HepG2 (cell line): ENCODE measurements around the gene QRFPR. TPM values are rescaled to one million over a fixed set of nuclear protein-coding genes. Genes with fewer than 3 reads are reported as not detected.

Experiments used
- ATAC-seq: fragments of 200-7000 bp; cut with Tn5 transposase; 3 replicates; pipeline ENCODE4 v1.9.1; 2020; ENCODE audit warnings: mild to moderate bottlenecking, moderate library complexity
- BruUV-seq: library from RNA; stranded (reverse); fragments of 400-500 nt; replicated peaks from 2 replicates; lab custom pipeline; 2021; lab: Mats Ljungman, UMichigan
- CTCF ChIA-PET: fragments of 300-600 bp; formaldehyde crosslinking; extraction: SDS; loops from one replicate; lab custom pipeline; 2021; ENCODE audit warnings: low total read pairs, inconsistent platforms, low intra/inter-chr PET ratio; lab: Yijun Ruan, JAX
- POLR2A ChIA-PET: fragments of 350-600 bp; sonication (Branson Sonifier 250); formaldehyde crosslinking; loops from one replicate; lab custom pipeline; 2020; ENCODE audit warnings: antibody characterized with exemption, inconsistent platforms; lab: Yijun Ruan, JAX
- DNase-seq: peaks from one replicate; pipeline ENCODE4 v3.0.0-alpha.2; 2015; ENCODE audit warnings: low spot score
- FAIRE-seq: peaks from 3 replicates; lab custom pipeline; 2011; peaks lifted over from hg19 to GRCh38; lab: Jason Lieb, UNC
- H2AFZ ChIP-seq: one replicate; pipeline ENCODE4 v1.6.1; 2011; ENCODE audit warnings: low read length, inconsistent platforms
- H3K27ac ChIP-seq: fragments of 300-600 bp; 3 replicates; pipeline ENCODE4 v1.8.0; 2011; ENCODE audit warnings: mixed run types, mild to moderate bottlenecking, mixed read lengths, low read length, inconsistent platforms; ENCODE audit not compliant: insufficient read depth; ENCODE audit errors: extremely low read length
- H3K27me3 ChIP-seq, 2 experiments: fragments of 200-600 bp in 1 of 2; 2 replicates in 1 of 2; 3 replicates in 1 of 2; pipeline versions ENCODE4 v1.6.0 to v1.8.0; 2011; ENCODE audit warnings: low read length in 2 of 2, mild to moderate bottlenecking in 2 of 2, moderate library complexity in 2 of 2, inconsistent platforms in 1 of 2; ENCODE audit not compliant: insufficient read depth in 2 of 2, control insufficient read depth in 1 of 2
- H3K36me3 ChIP-seq, 2 experiments: fragments of 200-600 bp in 1 of 2; replicated peaks in 1 of 2; 2 replicates in 1 of 2; 3 replicates in 1 of 2; pipeline versions ENCODE4 v1.5.1 to v1.8.0; 2011; ENCODE audit warnings: low read length in 2 of 2, inconsistent platforms in 1 of 2; ENCODE audit not compliant: insufficient read depth in 2 of 2, control insufficient read depth in 1 of 2
- H3K4me1 ChIP-seq: 2 replicates; pipeline ENCODE4 v1.5.1; 2012; ENCODE audit warnings: low read length, inconsistent platforms; ENCODE audit not compliant: insufficient read depth
- H3K4me2 ChIP-seq: 2 replicates; pipeline ENCODE4 v1.6.0; 2011; ENCODE audit warnings: low read depth, low read length, inconsistent platforms
- H3K4me3 ChIP-seq, 3 experiments: fragments of 200-600 bp in 1 of 3; sonication (generic), shearing (Covaris generic) in 1 of 3; replicated peaks in 1 of 3; 2 replicates each; pipeline ENCODE4 v1.5.1; 2011 to 2016; ENCODE audit warnings: low read length in 3 of 3, inconsistent platforms in 2 of 3, low read depth in 2 of 3, mild to moderate bottlenecking in 2 of 3, control low read depth in 1 of 3, mixed read lengths in 1 of 3; ENCODE audit not compliant: insufficient read depth in 1 of 3
- H3K79me2 ChIP-seq: one replicate; pipeline ENCODE4 v1.6.1; 2011; ENCODE audit warnings: low read length, inconsistent platforms; ENCODE audit not compliant: insufficient read depth
- H3K9ac ChIP-seq: 2 replicates; pipeline ENCODE4 v1.6.0; 2011; ENCODE audit warnings: mild to moderate bottlenecking, low read depth, low read length, inconsistent platforms; ENCODE audit not compliant: insufficient read depth
- H3K9me3 ChIP-seq: 2 replicates; pipeline ENCODE4 v1.5.1; 2012; ENCODE audit warnings: mild to moderate bottlenecking, low read length
- H4K20me1 ChIP-seq: 2 replicates; pipeline ENCODE4 v1.6.0; 2011; ENCODE audit warnings: inconsistent platforms, mild to moderate bottlenecking, low read length, moderate library complexity; ENCODE audit not compliant: insufficient read depth
- ATAD3A ChIP-seq: sonication (generic); formaldehyde crosslinking; IDR thresholded peaks from 2 replicates; pipeline ENCODE4 v1.4.0; 2020; ENCODE audit warnings: missing genetic modification reagents
- ATF1 ChIP-seq: IDR thresholded peaks from 2 replicates; pipeline ENCODE4 v1.6.1; 2016; ENCODE audit warnings: mild to moderate bottlenecking, control low read depth
- BRCA1 ChIP-seq: sonication (generic); formaldehyde crosslinking; IDR thresholded peaks from 2 replicates; pipeline ENCODE4 v1.4.0; 2020; ENCODE audit warnings: missing genetic modification reagents
- CBX2 ChIP-seq, 2 experiments: fragments of 200-600 bp in 1 of 2; sonication (generic); formaldehyde crosslinking in 1 of 2; IDR thresholded peaks; 2 replicates each; pipeline versions ENCODE4 v1.7.0 to v1.8.1; 2018 to 2022; ENCODE audit warnings: low read depth in 2 of 2, low read length in 1 of 2, mild to moderate bottlenecking in 1 of 2, missing genetic modification reagents in 1 of 2
- ELK4 ChIP-seq: sonication (generic); formaldehyde crosslinking; IDR thresholded peaks from 2 replicates; pipeline ENCODE4 v1.9.0; 2021; ENCODE audit warnings: missing genetic modification reagents, borderline replicate concordance
- ESRRA ChIP-seq: sonication (generic); formaldehyde crosslinking; IDR thresholded peaks from 2 replicates; pipeline ENCODE4 v1.5.1; 2020; ENCODE audit warnings: mild to moderate bottlenecking, low read depth, missing genetic modification reagents
- GATAD2A ChIP-seq: IDR thresholded peaks from 2 replicates; pipeline ENCODE4 v1.6.1; 2016
- HOXA7 ChIP-seq: sonication (generic); formaldehyde crosslinking; IDR thresholded peaks from 2 replicates; pipeline ENCODE4 v1.8.1; 2022; ENCODE audit warnings: mild to moderate bottlenecking, missing genetic modification reagents, moderate library complexity
- IRX3 ChIP-seq: sonication (generic); formaldehyde crosslinking; IDR thresholded peaks from 2 replicates; pipeline ENCODE4 v1.8.1; 2023; ENCODE audit warnings: mild to moderate bottlenecking, low read depth, missing genetic modification reagents, borderline replicate concordance
- JDP2 ChIP-seq: sonication (generic); formaldehyde crosslinking; IDR thresholded peaks from 2 replicates; pipeline ENCODE4 v1.8.1; 2022; ENCODE audit warnings: missing genetic modification reagents, borderline replicate concordance
- KDM3A ChIP-seq: IDR thresholded peaks from 2 replicates; pipeline ENCODE4 v1.6.1; 2018; ENCODE audit warnings: low read depth, missing compliant biosample characterization
- KDM6A ChIP-seq: IDR thresholded peaks from 2 replicates; pipeline ENCODE4 v1.6.1; 2016; ENCODE audit warnings: low read depth
- MAFG ChIP-seq: sonication (generic); formaldehyde crosslinking; IDR thresholded peaks from 2 replicates; pipeline ENCODE4 v1.5.1; 2020; ENCODE audit warnings: mild to moderate bottlenecking, missing genetic modification reagents
- MXD4 ChIP-seq: IDR thresholded peaks from 2 replicates; pipeline ENCODE4 v1.6.1; 2016; ENCODE audit warnings: mild to moderate bottlenecking, missing biosample characterization, missing genetic modification reagents
- NFYC ChIP-seq: IDR thresholded peaks from 2 replicates; pipeline ENCODE4 v1.6.1; 2016; ENCODE audit warnings: missing genetic modification reagents, missing compliant biosample characterization
- SETDB1 ChIP-seq: sonication (generic); formaldehyde crosslinking; IDR thresholded peaks from 2 replicates; pipeline ENCODE4 v1.5.1; 2020; ENCODE audit warnings: missing genetic modification reagents, mild to moderate bottlenecking, borderline replicate concordance
- SMAD3 ChIP-seq: sonication (generic); formaldehyde crosslinking; IDR thresholded peaks from 2 replicates; pipeline ENCODE4 v1.4.0; 2020; ENCODE audit warnings: missing genetic modification reagents
- SNAI1 ChIP-seq: sonication (generic); formaldehyde crosslinking; IDR thresholded peaks from 2 replicates; pipeline ENCODE4 v1.5.0; 2020; ENCODE audit warnings: mild to moderate bottlenecking, missing genetic modification reagents, borderline replicate concordance
- TGIF2 ChIP-seq: IDR thresholded peaks from 2 replicates; pipeline ENCODE4 v1.6.1; 2016; ENCODE audit warnings: control low read depth, missing compliant biosample characterization
- ZNF329 ChIP-seq: sonication (generic); formaldehyde crosslinking; IDR thresholded peaks from 2 replicates; pipeline ENCODE4 v1.9.0; 2021; ENCODE audit warnings: low read depth, mild to moderate bottlenecking, missing genetic modification reagents
- in situ Hi-C: cut with HindIII; loops from 2 replicates; pipeline ENCODE4 v1.10.0; 2017; ENCODE audit warnings: low pct_unique_long_range_greater_than_20kb; ENCODE audit not compliant: extremely low pct_ligation_motif_present
- intact Hi-C: fragments of 100-400 bp; cut with micrococcal nuclease; formaldehyde crosslinking; loops from one replicate; pipeline ENCODE4 v1.10.0; 2022; ENCODE audit not compliant: unreplicated experiment
- polyA plus RNA-seq, 8 experiments: library from polyadenylated mRNA; depleted of rRNA in 3 of 8; stranded (reverse) in 7 of 8; unstranded in 1 of 8; fragments of >200 nt; fragmentation: Illumina TruSeq in 4 of 8; extraction: Trizol in 4 of 8; gene quantifications; 2 replicates each; pipeline versions ENCODE4 v1.2.1 to v1.2.3, GENCODE V29; 2011 to 2016; ENCODE audit warnings: low read depth in 4 of 8, missing spikeins in 1 of 8, mixed read lengths in 1 of 8; ENCODE audit not compliant: insufficient read depth in 1 of 8
- total RNA-seq, 5 experiments: library from RNA; depleted of rRNA; stranded (reverse); fragments of >200 nt; fragmentation: Illumina TruSeq; extraction: Trizol; gene quantifications; 2 replicates each; pipeline ENCODE4 v1.2.3, GENCODE V29; 2016; ENCODE audit warnings: low read depth in 1 of 5
- TF ChIP-seq, protein P1 (sequence below): sonication (generic); formaldehyde crosslinking; IDR thresholded peaks from 2 replicates; pipeline ENCODE4 v1.4.0; 2020; ENCODE audit warnings: missing genetic modification reagents

Gene QRFPR
- total and polyA plus RNA-seq, 2 of the 13 experiments (the other 11 are each of a cell fraction or from before 2014, with no cell fraction given), result not detected

GRCh38 chr4:121358473-121358872 lies 22.3 kb downstream of the QRFPR start:
- H2AFZ ChIP-seq, result no peak overlapping the region
- no peak overlapping the region for H3K4me2 ChIP-seq
- FAIRE-seq, result no peak
- no peaks in the 10 kb centered on the region for H3K36me3 ChIP-seq
- no peaks in the 10 kb centered on the region for H4K20me1 ChIP-seq
- no TSS peak for BruUV-seq
- no peak for ATAC-seq
- ChIA-PET POLR2A (no interaction called here), CTCF (no interaction called here)
- TF ChIP-seq ZNF329 (no peak), TGIF2 (CRISPR knock-in tag) (no peak), SNAI1 (CRISPR knock-in tag) (no peak), MAFG (CRISPR knock-in tag) (no peak), IRX3 (no peak), HOXA7 (CRISPR knock-in tag) (no peak), KDM3A (no peak)
- H3K79me2 ChIP-seq, result no peaks in the 10 kb centered on the region
- H3K9me3 ChIP-seq, result no peaks in the 10 kb centered on the region
- no peak overlapping the region for H3K4me3 ChIP-seq
- DNase-seq, result no peak
- in situ Hi-C loops (no loop called here), intact Hi-C loops (no loop called here)
- no peaks in the 10 kb centered on the region; a peak in 1 of 5 replicates for H3K27me3 ChIP-seq
- H3K27ac ChIP-seq, result no peak overlapping the region
- no peak overlapping the region for H3K9ac ChIP-seq
- H3K4me1 ChIP-seq, result no peaks in the 10 kb centered on the region

DNA sequence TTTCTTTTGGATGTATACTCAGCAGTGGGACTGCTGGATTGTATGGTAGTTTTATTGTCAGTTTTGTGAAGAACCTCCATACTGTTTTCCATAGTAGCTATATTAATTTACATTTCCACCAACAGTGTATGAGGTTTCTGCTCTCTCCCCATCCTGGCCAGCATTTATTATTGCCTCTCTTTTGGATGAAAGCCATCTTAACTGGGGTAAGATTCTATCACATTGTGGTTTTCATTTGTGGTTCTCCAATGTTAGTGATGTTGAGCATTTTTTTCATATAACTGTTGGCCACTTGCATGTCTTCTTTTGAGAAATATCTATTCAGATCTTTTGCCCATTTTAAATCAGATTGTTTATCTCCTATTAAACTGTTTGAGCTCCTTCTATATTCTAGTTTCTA lies 27.6 kb downstream of the QRFPR start:
- ATAC-seq (no peak), FAIRE-seq (no peak), DNase-seq (no peak)
- H3K4me2 ChIP-seq, result no peak overlapping the region
- no peak overlapping the region for H2AFZ ChIP-seq
- in situ Hi-C loops (no loop called here), intact Hi-C loops (no loop called here)
- no peaks in the 10 kb centered on the region for H3K9me3 ChIP-seq
- H3K36me3 ChIP-seq, result no peaks in the 10 kb centered on the region
- ChIA-PET CTCF (no interaction called here), POLR2A (no interaction called here)
- H3K27me3 ChIP-seq, result no peaks in the 10 kb centered on the region
- H3K4me3 ChIP-seq, result no peak overlapping the region
- H3K9ac ChIP-seq, result no peak overlapping the region
- no peaks in the 10 kb centered on the region for H3K4me1 ChIP-seq
- H4K20me1 ChIP-seq, result no peaks in the 10 kb centered on the region
- H3K27ac ChIP-seq, result no peak overlapping the region
- H3K79me2 ChIP-seq, result no peaks in the 10 kb centered on the region
- no TSS peak for BruUV-seq
- TF ChIP-seq CBX2 (IDR thresholded peaks at IDR 0.05; ENCODE audit: low read depth, low read length) (no peak), CBX2 (CRISPR knock-in tag; IDR thresholded peaks at IDR 0.05; ENCODE audit: low read depth) (no peak), BRCA1 (no peak), JDP2 (CRISPR knock-in tag) (no peak), ATAD3A (CRISPR knock-in tag) (no peak), SETDB1 (CRISPR knock-in tag) (no peak), ELK4 (no peak), KDM6A (CRISPR knock-in tag) (no peak), NFYC (CRISPR knock-in tag) (no peak), ATF1 (no peak), SMAD3 (CRISPR knock-in tag) (no peak), ESRRA (CRISPR knock-in tag) (no peak), MXD4 (no peak), GATAD2A (no peak)
- TF ChIP-seq, protein P1, sequence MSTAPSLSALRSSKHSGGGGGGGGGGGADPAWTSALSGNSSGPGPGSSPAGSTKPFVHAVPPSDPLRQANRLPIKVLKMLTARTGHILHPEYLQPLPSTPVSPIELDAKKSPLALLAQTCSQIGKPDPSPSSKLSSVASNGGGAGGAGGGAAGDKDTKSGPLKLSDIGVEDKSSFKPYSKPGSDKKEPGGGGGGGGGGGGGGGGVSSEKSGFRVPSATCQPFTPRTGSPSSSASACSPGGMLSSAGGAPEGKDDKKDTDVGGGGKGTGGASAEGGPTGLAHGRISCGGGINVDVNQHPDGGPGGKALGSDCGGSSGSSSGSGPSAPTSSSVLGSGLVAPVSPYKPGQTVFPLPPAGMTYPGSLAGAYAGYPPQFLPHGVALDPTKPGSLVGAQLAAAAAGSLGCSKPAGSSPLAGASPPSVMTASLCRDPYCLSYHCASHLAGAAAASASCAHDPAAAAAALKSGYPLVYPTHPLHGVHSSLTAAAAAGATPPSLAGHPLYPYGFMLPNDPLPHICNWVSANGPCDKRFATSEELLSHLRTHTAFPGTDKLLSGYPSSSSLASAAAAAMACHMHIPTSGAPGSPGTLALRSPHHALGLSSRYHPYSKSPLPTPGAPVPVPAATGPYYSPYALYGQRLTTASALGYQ, result no peak
